OCI-LY3 (cell line): ENCODE measurements around the gene FOXL1.
"Not testable (repeated sequence)": the region's sequence is repeated elsewhere in the genome, so short reads cannot be mapped to it uniquely, and the experiment has no call there.

Source experiments
- H2AFZ ChIP-seq: fragments of 200-600, 300-600 bp; shearing (Covaris generic); 2 replicates; pipeline ENCODE4 v1.6.0; 2014; ENCODE audit warnings: antibody characterized with exemption, low read depth, low read length
- H3K27ac ChIP-seq: fragments of 200-600, 300-600 bp; sonication (generic); 2 replicates; pipeline ENCODE4 v1.5.1; 2014; ENCODE audit warnings: mild to moderate bottlenecking, low read length, moderate library complexity, mixed read lengths
- H3K27me3 ChIP-seq: fragments of 200-600, 300-600 bp; sonication (generic); 2 replicates; pipeline ENCODE4 v1.6.1; 2014; ENCODE audit warnings: low read depth, low read length, mixed read lengths
- H3K36me3 ChIP-seq: fragments of 200-600, 300-600 bp; sonication (generic); replicated peaks from 2 replicates; pipeline ENCODE3; 2014; ENCODE audit warnings: low read depth, low read length, mixed read lengths
- H3K4me1 ChIP-seq: fragments of 300-600, 200-600 bp; sonication (generic); 2 replicates; pipeline ENCODE4 v1.6.1; 2014; ENCODE audit warnings: low read length, mixed read lengths
- H3K4me2 ChIP-seq: fragments of 200-600, 300-600 bp; sonication (generic); 2 replicates; pipeline ENCODE4 v1.6.1; 2014; ENCODE audit warnings: low read length, mixed read lengths
- H3K4me3 ChIP-seq: fragments of 300-600, 200-600 bp; sonication (generic); 2 replicates; pipeline ENCODE4 v1.5.1; 2014; ENCODE audit warnings: antibody characterized with exemption, mild to moderate bottlenecking, low read length, moderate library complexity
- H3K79me2 ChIP-seq: fragments of 300-600, 200-600 bp; shearing (Covaris generic); 2 replicates; pipeline ENCODE4 v1.6.1; 2014; ENCODE audit warnings: mild to moderate bottlenecking, low read length, mixed read lengths
- H3K9ac ChIP-seq: fragments of 300-600, 200-600 bp; shearing (Covaris generic); 2 replicates; pipeline ENCODE4 v1.6.0; 2014; ENCODE audit warnings: mild to moderate bottlenecking, low read length, moderate library complexity
- H3K9me3 ChIP-seq: fragments of 200-600, 300-600 bp; shearing (Covaris generic); 2 replicates; pipeline ENCODE4 v1.6.1; 2014; ENCODE audit warnings: low read length, mixed read lengths; ENCODE audit not compliant: insufficient read depth
- H4K20me1 ChIP-seq: fragments of 200-600, 300-600 bp; sonication (generic); 2 replicates; pipeline ENCODE4 v1.6.1; 2016; ENCODE audit warnings: low read length, mixed read lengths; ENCODE audit not compliant: insufficient read depth
- CTCF ChIP-seq: fragments of 200-600, 300-600 bp; sonication (generic); IDR thresholded peaks from 2 replicates; pipeline ENCODE4 v1.5.1; 2014; ENCODE audit warnings: antibody characterized with exemption, low read length, low read depth
- EZH2phosphoT487 ChIP-seq: fragments of 200-600 bp; shearing (Covaris generic); IDR thresholded peaks from 2 replicates; pipeline ENCODE4 v1.6.1; 2018; ENCODE audit warnings: antibody characterized with exemption, mixed run types, low read depth

The FOXL1 gene

GRCh38 chr16:86585821-86586611, 7.7 kb downstream of the FOXL1 start:
- H3K4me3 ChIP-seq: no peak overlapping the region
- no peaks in the 10 kb centered on the region for H4K20me1 ChIP-seq
- TF ChIP-seq EZH2phosphoT487 (no peak), CTCF (no peak)
- H3K79me2 ChIP-seq: no peaks in the 10 kb centered on the region
- H3K4me1 ChIP-seq: no peaks in the 10 kb centered on the region
- no peak overlapping the region for H2AFZ ChIP-seq
- H3K4me2 ChIP-seq: no peak overlapping the region
- no peaks in the 10 kb centered on the region for H3K9me3 ChIP-seq
- H3K27ac ChIP-seq: no peak overlapping the region
- H3K36me3 ChIP-seq: no peaks in the 10 kb centered on the region
- H3K9ac ChIP-seq: no peak overlapping the region
- H3K27me3 ChIP-seq: peaks cover 11% of the 10 kb centered on the region; the same call in 1 of the 2 replicates

GRCh38 chr16:86587487-86587886, 9.1 kb downstream of the FOXL1 start:
- Histone ChIP-seq H3K9ac (no peak overlapping the region), H4K20me1 (no peaks in the 10 kb centered on the region), H3K27me3 (peaks cover 12% of the 10 kb centered on the region), H3K27ac (no peak overlapping the region), H3K4me3 (no peak overlapping the region), H2AFZ (no peak overlapping the region), H3K9me3 (no peaks in the 10 kb centered on the region), H3K36me3 (no peaks in the 10 kb centered on the region), H3K79me2 (no peaks in the 10 kb centered on the region), H3K4me2 (no peak overlapping the region), H3K4me1 (no peaks in the 10 kb centered on the region)
- TF ChIP-seq CTCF (no peak), EZH2phosphoT487 (no peak)

- H3K4me1 ChIP-seq, H3K36me3 ChIP-seq, H3K79me2 ChIP-seq, H3K27ac ChIP-seq, H3K4me2 ChIP-seq, H4K20me1 ChIP-seq, H3K9me3 ChIP-seq, H3K4me3 ChIP-seq, H2AFZ ChIP-seq, H3K9ac ChIP-seq: not testable (repeated sequence)
- H3K27me3 ChIP-seq: peaks cover 14% of the 10 kb centered on the region
Observed at GRCh38 chr16:86587955-86588354, 9.6 kb downstream of the FOXL1 start.

GRCh38 chr16:86590501-86591144, 12.3 kb downstream of the FOXL1 start:
- no peaks in the 10 kb centered on the region for H3K9me3 ChIP-seq
- no peaks in the 10 kb centered on the region for H3K36me3 ChIP-seq
- no peak overlapping the region for H3K4me2 ChIP-seq
- H3K9ac ChIP-seq: no peak overlapping the region
- H3K4me3 ChIP-seq: no peak overlapping the region
- no peaks in the 10 kb centered on the region for H4K20me1 ChIP-seq
- no peak overlapping the region for H3K27ac ChIP-seq
- H2AFZ ChIP-seq: no peak overlapping the region
- peaks cover 41% of the 10 kb centered on the region for H3K27me3 ChIP-seq
- no peaks in the 10 kb centered on the region for H3K4me1 ChIP-seq
- no peak for TF ChIP-seq CTCF
- TF ChIP-seq EZH2phosphoT487: no peak
- no peaks in the 10 kb centered on the region for H3K79me2 ChIP-seq
